OCI-LY7 (cell line): ENCODE measurements around the gene SKIL. TPM values are rescaled to one million over a fixed set of nuclear protein-coding genes. Genes with fewer than 3 reads are reported as not detected.

Source experiments
- Bru-seq: library from RNA; stranded (reverse); fragments of 400-500 nt; gene quantifications from one replicate; lab custom pipeline; 2021; lab: Mats Ljungman, UMichigan
- BruChase-seq, 2 experiments: library from RNA; stranded (reverse); fragments of 400-500 nt; gene quantifications; one replicate each; lab custom pipeline; 2021; lab: Mats Ljungman, UMichigan
- BruUV-seq: library from RNA; stranded (reverse); fragments of 400-500 nt; replicated peaks from 2 replicates; lab custom pipeline; 2021; lab: Mats Ljungman, UMichigan
- CTCF ChIA-PET: fragments of 300-600 bp; sonication (Branson Sonifier 250); formaldehyde crosslinking; loops from one replicate; lab custom pipeline; 2022; ENCODE audit warnings: antibody characterized with exemption; ENCODE audit not compliant: unreplicated experiment; lab: Charles Lee
- POLR2A ChIA-PET: fragments of 300-600 bp; sonication (Branson Sonifier 250); formaldehyde crosslinking; loops from one replicate; lab custom pipeline; 2022; ENCODE audit warnings: antibody characterized with exemption; lab: Charles Lee
- DNase-seq: peaks from one replicate; pipeline ENCODE4 v3.0.0-alpha.2; 2015; ENCODE audit warnings: low spot score
- H2AFZ ChIP-seq: fragments of 200-600 bp; sonication (generic), shearing (Covaris generic); 2 replicates; pipeline ENCODE4 v1.6.1; 2014; ENCODE audit warnings: mild to moderate bottlenecking, antibody characterized with exemption, low read length, moderate library complexity
- H3K27ac ChIP-seq: fragments of 200-600 bp; sonication (generic); 2 replicates; pipeline ENCODE4 v1.5.1; 2014; ENCODE audit warnings: mixed run types, low read depth, mild to moderate bottlenecking, moderate library complexity, low read length, inconsistent platforms; ENCODE audit not compliant: poor library complexity, severe bottlenecking
- H3K36me3 ChIP-seq: fragments of 200-600 bp; sonication (generic); 2 replicates; pipeline ENCODE4 v1.6.1; 2014; ENCODE audit warnings: mild to moderate bottlenecking, antibody characterized with exemption, low read length, moderate library complexity, mixed read lengths; ENCODE audit not compliant: insufficient read depth
- H3K4me1 ChIP-seq: fragments of 200-600 bp; sonication (generic); 2 replicates; pipeline ENCODE4 v1.5.1; 2014; ENCODE audit warnings: mild to moderate bottlenecking, low read length; ENCODE audit not compliant: insufficient read depth, poor library complexity, severe bottlenecking
- H3K4me2 ChIP-seq: fragments of 200-600 bp; sonication (generic); 2 replicates; pipeline ENCODE4 v1.6.1; 2014; ENCODE audit warnings: mild to moderate bottlenecking, low read length
- H3K4me3 ChIP-seq: fragments of 200-600 bp; sonication (generic); 2 replicates; pipeline ENCODE4 v1.5.1; 2014; ENCODE audit warnings: mild to moderate bottlenecking, low read depth, low read length; ENCODE audit not compliant: poor library complexity, severe bottlenecking
- H3K79me2 ChIP-seq: fragments of 200-600 bp; sonication (generic); 2 replicates; pipeline ENCODE4 v1.6.1; 2016; ENCODE audit warnings: low read depth, mild to moderate bottlenecking, low read length, moderate library complexity, mixed read lengths; ENCODE audit not compliant: insufficient read depth
- H3K9me2 ChIP-seq: fragments of 200-600 bp; sonication (generic); 2 replicates; pipeline ENCODE4 v1.6.1; 2016; ENCODE audit warnings: mild to moderate bottlenecking, low read length, mixed read lengths; ENCODE audit not compliant: insufficient read depth
- H3K9me3 ChIP-seq: fragments of 200-600 bp; sonication (generic); 2 replicates; pipeline ENCODE4 v1.6.1; 2014; ENCODE audit warnings: mild to moderate bottlenecking, mixed run types, low read length, mixed read lengths
- H4K20me1 ChIP-seq: fragments of 200-600 bp; sonication (generic); 2 replicates; pipeline ENCODE4 v1.6.1; 2014; ENCODE audit warnings: mild to moderate bottlenecking, antibody characterized with exemption, low read length, moderate library complexity, mixed read lengths; ENCODE audit not compliant: insufficient read depth
- EZH2phosphoT487 ChIP-seq: fragments of 200-600 bp; sonication (generic); IDR thresholded peaks from 2 replicates; pipeline ENCODE4 v1.6.1; 2018; ENCODE audit warnings: low read depth, borderline replicate concordance, mild to moderate bottlenecking, mixed run types, antibody characterized with exemption, low read length, moderate library complexity, mixed read lengths
- intact Hi-C: fragments of 100-400 bp; cut with micrococcal nuclease; formaldehyde crosslinking; loops from one replicate; pipeline ENCODE4 v1.10.0; 2022; ENCODE audit not compliant: unreplicated experiment
- long read RNA-seq: library from polyadenylated mRNA; stranded (forward); transcript quantifications from one replicate; pipeline ENCODE4 v2.0.0, GENCODE V29; 2022
- total RNA-seq, 2 experiments: library from RNA; depleted of rRNA in 1 of 2; stranded (reverse); fragments of >200 nt in 1 of 2; shearing (Covaris generic) in 1 of 2; gene quantifications; 2 replicates each; pipeline ENCODE4 v1.2.3, GENCODE V29; 2014 to 2022
- TF ChIP-seq, protein P1 (sequence below): fragments of 200-600 bp; sonication (generic); conservative IDR thresholded peaks from 2 replicates; pipeline ENCODE4 v1.5.1; 2014; ENCODE audit warnings: mild to moderate bottlenecking, antibody characterized with exemption, low read length, moderate library complexity, mixed read lengths

SKIL gene, protein sequence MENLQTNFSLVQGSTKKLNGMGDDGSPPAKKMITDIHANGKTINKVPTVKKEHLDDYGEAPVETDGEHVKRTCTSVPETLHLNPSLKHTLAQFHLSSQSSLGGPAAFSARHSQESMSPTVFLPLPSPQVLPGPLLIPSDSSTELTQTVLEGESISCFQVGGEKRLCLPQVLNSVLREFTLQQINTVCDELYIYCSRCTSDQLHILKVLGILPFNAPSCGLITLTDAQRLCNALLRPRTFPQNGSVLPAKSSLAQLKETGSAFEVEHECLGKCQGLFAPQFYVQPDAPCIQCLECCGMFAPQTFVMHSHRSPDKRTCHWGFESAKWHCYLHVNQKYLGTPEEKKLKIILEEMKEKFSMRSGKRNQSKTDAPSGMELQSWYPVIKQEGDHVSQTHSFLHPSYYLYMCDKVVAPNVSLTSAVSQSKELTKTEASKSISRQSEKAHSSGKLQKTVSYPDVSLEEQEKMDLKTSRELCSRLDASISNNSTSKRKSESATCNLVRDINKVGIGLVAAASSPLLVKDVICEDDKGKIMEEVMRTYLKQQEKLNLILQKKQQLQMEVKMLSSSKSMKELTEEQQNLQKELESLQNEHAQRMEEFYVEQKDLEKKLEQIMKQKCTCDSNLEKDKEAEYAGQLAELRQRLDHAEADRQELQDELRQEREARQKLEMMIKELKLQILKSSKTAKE
- 60.9 and 82.6 TPM in 2 replicates for total RNA-seq (2014; rRNA removed; shearing (Covaris generic))
- total RNA-seq (2022), result 86.3 and 94.5 TPM in 2 replicates
- percentile 95 among the genes with signal in this experiment for Bru-seq, nascent RNA
- percentile 96 among the genes with signal in this experiment for BruChase-seq, experiment 1, labeled RNA remaining after a 6-hour chase
- percentile 98 among the genes with signal in this experiment for BruChase-seq, experiment 2, labeled RNA remaining after a 2-hour chase
- long read RNA-seq, full-length matches to known transcripts, result 44 of 77 reads
- long read RNA-seq, partial matches to known transcripts, result 2 of 77 reads
- long read RNA-seq, other reads (novel, unspliced or antisense), result 31 of 77 reads

- no TSS peak for BruUV-seq
- peak within 1 kb of the TSS; percentile 97 for H3K4me3 ChIP-seq
- H3K9me3 ChIP-seq, result no peaks in the 10 kb centered on the region
- H4K20me1 ChIP-seq, result peaks cover 11% of the 10 kb centered on the region; the same call in 1 of the 2 replicates
- H3K4me2 ChIP-seq, result peak within 1 kb of the TSS; percentile 94
- H3K9me2 ChIP-seq, result no peaks in the 10 kb centered on the region
- CTCF ChIA-PET, result no interaction called here
- POLR2A ChIA-PET, result interaction anchor here (0.6 to 1.9 kb wide), 10 partner anchors 16 to 384 kb away, joined by 3 to 7 read pairs (median 3); no protein-coding TSS in a partner anchor
- peaks cover 53% of the 10 kb centered on the region for H3K4me1 ChIP-seq
- peak within 1 kb of the TSS; percentile 94 for H3K27ac ChIP-seq
- H3K79me2 ChIP-seq, result peaks cover 44% of the 10 kb centered on the region
- DNase-seq, result peak; percentile 97
- no peak for TF ChIP-seq EZH2phosphoT487
- TF ChIP-seq, protein P1, sequence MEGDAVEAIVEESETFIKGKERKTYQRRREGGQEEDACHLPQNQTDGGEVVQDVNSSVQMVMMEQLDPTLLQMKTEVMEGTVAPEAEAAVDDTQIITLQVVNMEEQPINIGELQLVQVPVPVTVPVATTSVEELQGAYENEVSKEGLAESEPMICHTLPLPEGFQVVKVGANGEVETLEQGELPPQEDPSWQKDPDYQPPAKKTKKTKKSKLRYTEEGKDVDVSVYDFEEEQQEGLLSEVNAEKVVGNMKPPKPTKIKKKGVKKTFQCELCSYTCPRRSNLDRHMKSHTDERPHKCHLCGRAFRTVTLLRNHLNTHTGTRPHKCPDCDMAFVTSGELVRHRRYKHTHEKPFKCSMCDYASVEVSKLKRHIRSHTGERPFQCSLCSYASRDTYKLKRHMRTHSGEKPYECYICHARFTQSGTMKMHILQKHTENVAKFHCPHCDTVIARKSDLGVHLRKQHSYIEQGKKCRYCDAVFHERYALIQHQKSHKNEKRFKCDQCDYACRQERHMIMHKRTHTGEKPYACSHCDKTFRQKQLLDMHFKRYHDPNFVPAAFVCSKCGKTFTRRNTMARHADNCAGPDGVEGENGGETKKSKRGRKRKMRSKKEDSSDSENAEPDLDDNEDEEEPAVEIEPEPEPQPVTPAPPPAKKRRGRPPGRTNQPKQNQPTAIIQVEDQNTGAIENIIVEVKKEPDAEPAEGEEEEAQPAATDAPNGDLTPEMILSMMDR, result no peak
- peaks cover 38% of the 10 kb centered on the region for H3K36me3 ChIP-seq
- H2AFZ ChIP-seq, result no peak within 1 kb of the TSS
- intact Hi-C loops, result loop anchor here (1.0 to 5.0 kb wide), 9 partner anchors 10 to 585 kb away; partner anchors contain the start of genes MYNN, PRKCI and SEC62
These were observed at the start of gene SKIL for GRCh38 chr3:170357176-170358041. TSS of gene SKIL (plus strand) at chr3:170357715. CDS start at chr3:170360332, 2,617 bp downstream.

DNA sequence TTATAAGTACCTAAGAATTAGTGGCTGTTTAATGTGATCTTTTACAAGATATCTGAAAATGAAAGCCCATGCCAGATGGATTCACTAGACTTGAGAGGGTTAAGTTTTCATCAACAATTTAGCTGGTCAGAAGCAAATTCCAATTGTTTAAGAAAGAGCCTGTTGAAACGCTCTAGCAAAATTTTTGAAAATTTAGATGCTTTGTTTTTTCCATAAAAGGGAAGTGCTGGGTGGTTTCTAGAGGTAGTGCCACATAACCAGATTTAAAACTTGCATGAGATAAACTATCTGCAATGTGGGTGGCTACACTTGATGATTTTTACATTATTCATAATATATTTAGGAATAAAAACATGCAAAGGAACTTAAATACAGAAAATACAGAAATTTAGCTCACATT lies 48.5 kb upstream of the SKIL start:
- H3K4me3 ChIP-seq, result no peak overlapping the region
- H3K27ac ChIP-seq, result no peak overlapping the region
- H3K36me3 ChIP-seq, result no peaks in the 10 kb centered on the region
- no peak overlapping the region for H2AFZ ChIP-seq
- H3K4me1 ChIP-seq, result no peaks in the 10 kb centered on the region
- intact Hi-C loops, result loop anchor here (1.0 to 10.0 kb wide), 2 partner anchors 444 to 503 kb away; partner anchors contain the start of gene LRRC31
- BruUV-seq, result no TSS peak
- H3K4me2 ChIP-seq, result no peak overlapping the region
- no peak for TF ChIP-seq EZH2phosphoT487
- TF ChIP-seq, protein P1, result no peak
- no peaks in the 10 kb centered on the region for H3K9me3 ChIP-seq
- H3K9me2 ChIP-seq, result no peaks in the 10 kb centered on the region
- ChIA-PET POLR2A (interaction anchor here (0.6 to 1.5 kb wide), 12 partner anchors 8 to 545 kb away, joined by 3 to 4 read pairs (median 4); partner anchors contain the start of gene SKIL), CTCF (no interaction called here)
- no peak for DNase-seq
- H4K20me1 ChIP-seq, result no peaks in the 10 kb centered on the region
- H3K79me2 ChIP-seq, result no peaks in the 10 kb centered on the region
